ENCODE data around the gene GDE1.

The GDE1 gene

DNA sequence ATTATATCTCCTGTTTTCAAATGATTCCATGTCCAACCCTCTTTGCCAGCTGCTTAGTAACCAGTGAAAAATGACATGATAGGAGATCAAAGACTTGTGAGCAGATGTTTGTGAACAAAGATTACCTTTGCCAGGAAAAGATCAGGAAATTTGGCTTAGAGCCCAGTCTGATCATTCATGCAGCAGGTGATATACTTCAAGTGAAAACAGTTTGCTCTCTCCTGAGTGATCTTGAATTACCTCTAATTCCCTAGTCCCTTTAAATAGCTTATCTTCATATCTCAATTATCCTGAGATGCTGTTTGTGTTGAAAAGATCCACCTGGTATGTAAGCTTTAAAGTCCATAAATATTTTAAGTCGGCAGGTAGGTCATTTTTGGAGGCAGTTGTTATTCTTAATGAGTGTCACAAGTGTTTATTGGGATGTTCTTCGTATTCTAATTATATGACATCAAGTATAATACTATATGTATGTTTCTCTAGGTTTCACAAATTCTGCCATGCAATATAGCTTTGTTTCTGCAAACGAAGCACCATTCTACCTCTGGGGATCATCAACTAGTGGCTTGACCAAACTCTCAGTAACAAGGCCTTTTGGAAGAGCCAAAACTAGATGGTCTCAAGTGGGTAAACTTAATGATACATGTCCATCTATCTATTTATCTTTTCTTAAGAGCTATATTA is 20.4 kb upstream of the GDE1 start:
- ChIA-PET POLR2A (no interaction called here), CTCF (interaction anchor here (0.7 to 2.0 kb wide), 3 partner anchors 11 to 42 kb away, joined by 3 to 9 read pairs (median 7); partner anchors contain the start of gene VPS35L)
- no peak overlapping the region for H3K4me3 ChIP-seq (ENCODE audit: low read depth, low read length)
- TF ChIP-seq, protein P1, sequence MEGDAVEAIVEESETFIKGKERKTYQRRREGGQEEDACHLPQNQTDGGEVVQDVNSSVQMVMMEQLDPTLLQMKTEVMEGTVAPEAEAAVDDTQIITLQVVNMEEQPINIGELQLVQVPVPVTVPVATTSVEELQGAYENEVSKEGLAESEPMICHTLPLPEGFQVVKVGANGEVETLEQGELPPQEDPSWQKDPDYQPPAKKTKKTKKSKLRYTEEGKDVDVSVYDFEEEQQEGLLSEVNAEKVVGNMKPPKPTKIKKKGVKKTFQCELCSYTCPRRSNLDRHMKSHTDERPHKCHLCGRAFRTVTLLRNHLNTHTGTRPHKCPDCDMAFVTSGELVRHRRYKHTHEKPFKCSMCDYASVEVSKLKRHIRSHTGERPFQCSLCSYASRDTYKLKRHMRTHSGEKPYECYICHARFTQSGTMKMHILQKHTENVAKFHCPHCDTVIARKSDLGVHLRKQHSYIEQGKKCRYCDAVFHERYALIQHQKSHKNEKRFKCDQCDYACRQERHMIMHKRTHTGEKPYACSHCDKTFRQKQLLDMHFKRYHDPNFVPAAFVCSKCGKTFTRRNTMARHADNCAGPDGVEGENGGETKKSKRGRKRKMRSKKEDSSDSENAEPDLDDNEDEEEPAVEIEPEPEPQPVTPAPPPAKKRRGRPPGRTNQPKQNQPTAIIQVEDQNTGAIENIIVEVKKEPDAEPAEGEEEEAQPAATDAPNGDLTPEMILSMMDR (IDR thresholded peaks at IDR 0.05; ENCODE audit: insufficient read depth, low read length, missing control alignments) = no peak
- DNase-seq (ENCODE audit: low read depth, low spot score) = no peak

DNA sequence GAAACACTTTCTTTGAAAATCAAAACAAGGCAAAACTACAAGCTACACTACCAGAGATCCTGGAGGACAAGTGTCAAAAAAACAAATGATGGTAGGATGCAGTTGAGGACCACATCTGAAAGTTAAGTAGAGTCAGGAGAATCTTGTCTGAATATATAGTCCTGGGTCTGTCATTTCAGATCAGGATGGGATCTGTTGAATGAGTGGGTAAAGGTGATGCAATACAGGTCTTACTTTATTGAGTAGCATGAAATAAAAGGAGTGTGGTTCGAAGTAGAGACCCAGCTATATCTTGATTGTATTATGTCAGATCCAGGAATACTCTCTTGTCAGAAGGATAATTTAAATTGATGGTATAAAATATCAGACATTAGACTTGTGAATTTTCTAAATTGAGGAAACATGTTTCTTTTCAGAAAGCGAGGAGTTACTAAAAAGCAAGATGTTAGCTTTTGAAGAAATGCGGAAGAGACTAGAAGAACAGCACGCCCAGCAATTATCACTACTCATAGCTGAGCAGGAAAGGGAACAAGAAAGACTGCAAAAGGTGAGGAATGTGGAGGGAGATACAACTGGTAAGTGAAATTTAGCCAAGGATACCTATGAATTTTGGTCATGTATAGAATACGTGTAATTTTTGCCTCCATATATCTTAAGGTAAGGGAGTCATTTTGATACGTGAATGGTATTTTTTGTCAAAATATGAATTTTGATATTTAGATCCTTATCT is 18.5 kb upstream of the GDE1 start:
- no peak for DNase-seq (ENCODE audit: low read depth, low spot score)
- TF ChIP-seq, protein P1 (IDR thresholded peaks at IDR 0.05; ENCODE audit: insufficient read depth, low read length, missing control alignments) = no peak
- CTCF ChIA-PET = interaction anchor here (0.7 to 1.8 kb wide), 2 partner anchors 9 to 15 kb away, joined by 3 to 12 read pairs; partner anchors contain the start of gene VPS35L
- no peak overlapping the region for H3K4me3 ChIP-seq (ENCODE audit: low read depth, low read length)
- POLR2A ChIA-PET = no interaction called here

DNA sequence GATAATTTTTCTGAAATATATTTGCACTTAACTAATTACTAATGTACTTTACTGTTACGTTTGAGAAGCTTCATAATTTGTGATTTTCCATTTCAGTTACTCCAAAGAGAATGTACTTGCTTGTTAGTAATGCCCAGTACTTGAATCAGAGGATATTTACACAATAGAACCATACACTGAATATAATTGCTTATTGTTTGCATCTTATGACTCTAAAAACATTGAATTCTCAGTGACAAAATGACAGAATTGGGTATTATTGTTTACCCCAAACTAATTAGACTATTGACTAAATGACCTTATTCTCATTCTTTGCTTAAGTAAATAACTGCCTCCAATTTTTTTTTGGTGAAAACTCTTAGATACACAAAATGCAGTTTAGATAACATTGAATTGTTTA is 10.7 kb upstream of the GDE1 start:
- TF ChIP-seq, protein P1 (IDR thresholded peaks at IDR 0.05; ENCODE audit: insufficient read depth, low read length, missing control alignments) = no peak
- no peak for DNase-seq (ENCODE audit: low read depth, low spot score)
- ChIA-PET CTCF (interaction anchor here (1.0 kb wide), 1 partner anchor 14 kb away, joined by 3 read pairs; no protein-coding TSS in a partner anchor), POLR2A (no interaction called here)
- H3K4me3 ChIP-seq (ENCODE audit: low read depth, low read length) = no peak overlapping the region

DNA sequence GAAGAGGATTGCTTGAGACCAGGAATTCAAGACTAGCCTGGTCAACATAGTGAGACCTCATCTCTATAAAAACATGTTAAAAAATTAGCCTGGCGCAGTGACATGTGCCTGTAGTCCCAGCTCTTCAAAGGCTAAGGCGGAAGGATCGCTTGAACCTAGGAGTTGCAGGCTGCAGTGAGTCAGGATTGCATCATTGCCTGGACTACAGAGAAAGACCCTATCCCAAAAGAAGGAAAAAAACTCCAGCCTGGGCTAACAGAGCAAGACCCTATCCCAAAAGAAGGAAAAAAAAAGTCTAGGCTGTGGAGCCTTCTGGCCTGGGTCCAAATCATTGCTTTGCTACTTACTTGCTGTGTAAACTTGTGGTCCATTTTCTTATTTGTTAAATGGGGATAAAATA is 6.8 kb upstream of the GDE1 start:
- CTCF ChIA-PET = interaction anchor here (0.8 to 1.2 kb wide), 2 partner anchors 25 to 26 kb away, joined by 3 to 5 read pairs; no protein-coding TSS in a partner anchor
- no peak for DNase-seq (ENCODE audit: low read depth, low spot score)
- POLR2A ChIA-PET = no interaction called here
- no peak overlapping the region for H3K4me3 ChIP-seq (ENCODE audit: low read depth, low read length)
- TF ChIP-seq, protein P1 (IDR thresholded peaks at IDR 0.05; ENCODE audit: insufficient read depth, low read length, missing control alignments) = no peak

DNA sequence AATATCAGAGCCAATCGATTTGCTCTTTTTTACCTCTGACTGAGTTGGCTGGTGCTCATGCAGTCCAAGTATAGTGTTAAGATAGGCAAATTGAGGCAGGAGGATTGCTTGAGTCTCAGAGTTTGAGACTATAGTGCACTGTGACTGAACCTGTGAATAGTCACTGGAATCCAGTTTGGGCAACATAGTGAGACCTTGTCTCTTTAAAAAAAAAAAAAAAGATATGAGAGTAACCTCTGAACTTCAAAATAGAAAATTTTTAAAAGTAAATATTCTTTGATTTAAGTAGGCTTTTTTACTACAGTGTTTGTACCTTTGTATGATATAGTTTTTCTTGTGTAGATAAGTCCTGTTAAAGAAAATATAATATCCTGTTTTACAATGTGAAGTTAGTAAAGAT is 5.3 kb upstream of the GDE1 start:
- ChIA-PET POLR2A (no interaction called here), CTCF (no interaction called here)
- DNase-seq (ENCODE audit: low read depth, low spot score) = no peak
- TF ChIP-seq, protein P1 (IDR thresholded peaks at IDR 0.05; ENCODE audit: insufficient read depth, low read length, missing control alignments) = no peak
- H3K4me3 ChIP-seq (ENCODE audit: low read depth, low read length) = no peak overlapping the region

DNA sequence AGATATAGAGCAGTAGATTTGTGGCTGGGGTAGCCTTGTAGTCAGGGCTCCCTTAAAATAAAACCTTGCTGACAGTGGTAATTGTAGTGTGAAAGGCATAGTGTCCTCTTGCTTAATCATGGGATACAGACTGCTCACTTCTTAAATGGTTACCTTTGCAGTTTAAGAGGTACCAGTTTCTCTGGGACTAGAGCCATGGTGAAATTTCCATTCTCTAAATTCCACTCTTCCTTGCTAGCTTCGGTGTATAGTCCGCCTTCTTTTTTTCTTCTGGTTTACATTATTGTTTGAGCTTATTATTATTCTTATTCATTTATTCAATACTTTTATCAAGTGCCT is 3.5 kb upstream of the GDE1 start:
- peak overlapping the region; percentile 100 for H3K4me3 ChIP-seq (ENCODE audit: low read depth, low read length)
- ChIA-PET CTCF (interaction anchor here (0.6 to 1.7 kb wide), 3 partner anchors 28 to 405 kb away, joined by 3 to 11 read pairs (median 4); partner anchors contain the start of gene VPS35L), POLR2A (no interaction called here)
- DNase-seq (ENCODE audit: low read depth, low spot score) = no peak
- TF ChIP-seq, protein P1 (IDR thresholded peaks at IDR 0.05; ENCODE audit: insufficient read depth, low read length, missing control alignments) = no peak

Data from AG04449 (cell line).